GM19099 (cell line): ENCODE results near the gene OR5K4.

Experiments used
- POLR2A ChIP-seq: IDR thresholded peaks from 3 replicates; pipeline ENCODE4 v1.6.1; 2011; ENCODE audit warnings: low read depth; ENCODE audit not compliant: insufficient read length; ENCODE audit errors: extremely low read depth

The OR5K4 gene

DNA sequence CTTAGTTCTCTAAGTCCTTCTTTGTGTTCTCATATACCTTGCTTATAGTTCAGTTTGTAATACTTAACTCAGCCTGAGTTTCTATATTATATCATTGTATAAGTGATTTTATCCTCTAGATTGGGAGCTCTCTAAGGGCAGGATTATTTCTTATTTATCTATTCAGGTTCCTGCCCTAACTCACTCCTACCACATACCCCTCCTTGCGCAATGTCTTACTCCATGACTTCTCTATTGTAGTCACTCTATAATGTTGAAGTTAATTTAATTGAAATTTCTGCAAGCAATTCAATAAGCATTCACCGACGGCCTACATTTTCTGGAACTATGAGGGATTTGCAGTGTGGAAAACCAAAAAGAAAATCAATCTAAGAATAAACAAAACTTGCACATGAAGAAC lies 3.6 kb upstream of the OR5K4 start:
- TF ChIP-seq POLR2A: no peak

DNA sequence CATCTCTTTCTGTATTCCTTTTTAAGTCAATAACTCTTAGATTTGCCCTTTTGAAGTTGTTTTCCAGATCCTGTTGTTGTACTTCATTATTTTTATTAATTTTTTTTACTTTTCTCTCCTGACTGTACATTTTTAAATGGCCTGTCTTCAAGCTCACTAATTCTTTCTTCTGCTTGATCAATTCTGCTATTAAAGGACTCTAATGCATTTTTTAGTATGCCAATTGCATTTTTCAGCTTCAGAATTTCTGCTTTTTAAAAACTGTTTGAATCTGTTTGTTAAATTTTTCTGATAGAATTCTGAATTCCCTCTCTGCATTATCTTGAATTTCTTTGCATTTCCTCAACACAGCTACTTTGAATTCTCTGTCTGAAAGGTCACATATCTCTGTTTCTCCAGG lies 5.6 kb downstream of the OR5K4 start:
- no peak for TF ChIP-seq POLR2A

DNA sequence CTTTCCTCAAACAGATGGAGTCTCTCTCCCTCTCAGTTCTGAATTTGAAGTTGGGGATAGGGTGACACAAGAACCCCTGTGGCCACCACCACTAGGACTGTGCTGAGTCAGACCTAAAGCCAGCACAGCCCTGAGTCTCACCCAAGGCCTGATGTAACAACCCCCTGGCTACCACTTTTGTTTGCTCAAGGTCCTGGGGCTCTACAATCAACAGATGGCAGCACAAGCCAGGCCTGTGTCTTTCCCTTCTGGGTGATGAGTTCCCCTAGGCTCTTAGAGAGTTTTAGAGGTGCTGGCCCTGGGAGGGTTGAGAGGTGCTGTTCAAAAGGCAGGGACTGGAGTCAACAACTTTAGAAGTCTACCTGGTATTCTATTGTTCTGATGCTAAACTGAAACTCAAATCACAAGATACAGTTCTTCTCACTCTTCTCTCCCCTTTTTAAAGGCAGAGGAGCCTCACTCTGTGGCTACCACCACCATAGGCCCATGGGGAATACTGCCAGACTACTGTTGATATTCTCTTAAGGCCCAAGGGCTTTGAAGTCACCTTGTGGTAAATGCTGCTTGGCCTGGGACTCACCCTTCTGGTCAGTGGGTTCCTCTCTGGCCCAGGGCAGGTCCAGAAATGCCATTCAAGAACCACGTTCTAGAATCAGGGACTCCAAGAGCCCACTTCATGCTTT lies 6.5 kb downstream of the OR5K4 start:
- TF ChIP-seq POLR2A: no peak

DNA sequence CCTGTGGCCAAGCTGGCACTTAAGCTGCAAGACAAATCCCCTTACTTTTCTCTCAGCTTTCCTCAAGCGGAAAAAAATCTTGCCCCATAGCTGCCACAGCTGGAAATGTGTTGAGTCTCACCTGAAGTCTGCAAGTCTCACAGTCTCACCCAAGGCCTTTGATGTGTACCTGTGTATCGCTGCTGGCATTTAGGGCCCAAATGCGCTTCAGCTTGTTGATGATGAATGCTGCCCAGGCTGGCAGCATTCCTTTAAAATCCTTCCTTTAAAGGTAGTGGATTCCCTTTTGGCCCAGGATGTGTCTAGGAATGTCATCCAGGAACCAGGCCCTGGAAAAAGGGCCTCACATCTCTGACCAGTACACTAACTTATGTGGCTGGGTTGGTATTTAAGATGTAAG lies 7.0 kb downstream of the OR5K4 start:
- TF ChIP-seq POLR2A: no peak

DNA sequence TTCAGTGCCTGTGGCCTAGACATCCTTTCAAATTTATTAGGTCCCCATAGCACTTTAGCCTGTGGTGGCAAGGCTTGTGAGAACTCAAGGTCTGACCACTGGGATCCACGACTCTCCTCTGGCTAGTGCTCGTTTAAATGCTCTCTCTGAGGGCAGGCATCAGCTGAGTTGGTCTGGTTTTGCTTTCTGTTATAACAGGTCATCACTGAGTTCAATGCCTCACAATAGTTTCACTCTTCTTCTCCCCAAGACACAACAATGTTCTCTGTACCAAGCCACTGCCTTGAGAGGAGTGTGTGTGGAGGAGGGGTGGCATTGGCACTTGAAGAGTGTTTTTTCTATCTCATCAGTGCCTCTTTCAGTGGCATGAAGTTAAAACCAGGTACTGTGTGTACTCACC lies 7.6 kb downstream of the OR5K4 start:
- TF ChIP-seq POLR2A: no peak

DNA sequence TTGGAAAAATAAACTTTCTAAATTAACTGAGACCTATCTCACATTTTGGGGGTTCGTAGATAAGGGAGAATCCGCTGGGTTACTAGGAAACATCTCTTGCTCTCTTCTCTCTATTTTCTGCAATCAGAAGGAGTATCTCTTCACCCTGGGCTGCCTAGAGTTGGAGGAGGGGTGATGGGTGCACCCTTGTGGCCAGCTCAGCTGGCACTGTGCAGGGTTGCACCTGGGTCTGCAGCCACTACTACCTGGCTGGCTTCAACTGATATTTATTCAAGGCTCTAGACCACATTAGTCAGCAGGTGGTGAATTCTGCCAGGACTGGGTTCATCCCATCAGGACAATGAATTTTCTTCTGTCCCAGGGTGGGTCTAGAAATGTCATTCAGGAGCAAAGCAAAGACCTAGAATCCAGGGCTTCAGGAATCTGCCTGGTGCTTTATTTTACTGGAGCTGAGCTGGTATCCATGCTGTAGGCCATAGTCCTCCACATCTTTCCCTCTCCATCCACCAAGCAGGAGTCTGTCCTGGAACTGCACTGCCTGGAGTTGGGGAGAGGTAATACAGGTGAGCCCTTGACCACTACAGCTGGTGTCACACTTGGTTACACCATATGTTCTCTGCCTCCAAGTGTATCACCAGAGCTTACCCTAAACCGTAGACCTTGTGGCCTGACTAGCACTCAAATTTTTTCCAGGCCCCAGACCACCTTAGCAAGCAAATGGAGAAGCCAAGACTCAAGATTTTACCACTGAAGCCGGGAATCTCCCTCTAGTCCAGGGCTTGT lies 14.0 kb downstream of the OR5K4 start:
- no peak for TF ChIP-seq POLR2A

DNA sequence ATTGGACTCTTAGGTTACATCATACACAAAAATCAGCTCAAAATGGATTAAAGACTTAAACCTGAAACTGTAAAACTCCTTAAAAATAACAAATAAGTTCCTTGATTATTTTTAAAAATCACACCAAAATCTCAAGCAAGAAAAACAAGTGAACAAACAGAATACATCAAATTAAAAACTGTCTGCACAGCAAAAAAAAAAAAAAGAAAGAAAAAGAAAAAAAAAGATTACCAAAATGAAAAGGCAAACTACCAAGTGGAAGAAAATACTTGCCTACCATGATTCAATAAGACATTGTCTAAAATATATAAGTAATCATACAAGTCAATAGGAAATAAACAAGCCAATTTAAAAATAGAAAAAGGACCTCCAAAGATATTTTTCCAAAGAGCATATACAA lies 17.5 kb downstream of the OR5K4 start:
- TF ChIP-seq POLR2A: no peak

DNA sequence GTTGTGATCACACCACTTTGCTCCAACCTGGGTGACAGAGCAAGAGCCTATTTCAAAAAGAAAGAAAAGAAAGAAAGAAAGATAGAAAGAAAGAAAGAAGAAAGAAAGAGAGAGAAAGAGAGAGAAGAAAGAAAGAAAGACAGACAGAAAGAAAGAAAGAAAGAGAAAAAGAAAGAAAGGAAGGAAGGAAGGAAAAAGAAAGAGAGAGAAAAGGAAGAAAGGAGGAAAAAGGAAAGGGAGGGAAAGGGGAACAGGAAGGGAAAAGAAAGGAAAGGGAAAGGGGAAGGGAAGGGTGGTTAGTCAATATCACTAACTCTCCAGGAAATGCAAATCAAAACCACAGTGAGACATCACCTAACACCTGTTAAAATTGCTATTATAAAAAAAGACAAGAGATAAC lies 18.2 kb downstream of the OR5K4 start:
- TF ChIP-seq POLR2A: no peak

DNA sequence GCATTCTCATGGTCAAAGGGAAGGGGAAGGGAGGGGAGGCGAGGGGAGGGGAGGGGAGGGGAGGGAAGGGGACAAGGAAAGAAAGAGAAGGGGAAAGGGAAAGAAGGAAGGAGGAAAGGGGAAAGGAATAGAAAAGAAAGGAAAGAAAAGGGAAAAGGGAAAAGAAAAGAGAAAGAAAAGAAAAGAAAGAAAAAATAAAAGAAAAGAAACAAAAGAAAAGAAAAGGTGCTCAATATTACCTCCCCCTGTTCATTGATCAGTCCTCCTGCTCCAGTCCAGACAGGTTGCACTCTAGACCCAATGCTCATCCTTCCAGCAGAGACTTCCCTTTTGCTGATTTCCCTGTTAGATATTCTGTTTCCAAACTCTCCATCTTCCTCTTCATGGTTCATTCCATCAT lies 18.8 kb downstream of the OR5K4 start:
- TF ChIP-seq POLR2A: no peak

DNA sequence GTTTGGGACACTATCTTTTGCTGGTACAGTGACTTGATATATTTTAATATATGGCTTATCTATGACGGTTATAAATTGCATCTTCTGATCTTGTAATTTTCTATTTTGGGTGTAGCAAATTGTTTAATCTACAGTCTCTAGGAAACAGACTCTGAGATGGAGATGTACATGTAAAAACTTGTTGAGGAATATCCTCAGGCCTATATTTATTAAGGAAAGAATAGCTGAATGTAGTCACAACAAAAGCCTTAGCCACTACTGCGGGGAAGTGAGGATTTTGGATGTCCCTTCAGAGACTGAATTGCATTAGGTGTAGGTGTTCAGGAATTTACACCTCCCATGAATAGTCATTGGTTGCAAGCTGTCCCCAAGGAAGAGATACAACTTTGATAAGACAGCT lies 23.0 kb downstream of the OR5K4 start:
- no peak for TF ChIP-seq POLR2A

DNA sequence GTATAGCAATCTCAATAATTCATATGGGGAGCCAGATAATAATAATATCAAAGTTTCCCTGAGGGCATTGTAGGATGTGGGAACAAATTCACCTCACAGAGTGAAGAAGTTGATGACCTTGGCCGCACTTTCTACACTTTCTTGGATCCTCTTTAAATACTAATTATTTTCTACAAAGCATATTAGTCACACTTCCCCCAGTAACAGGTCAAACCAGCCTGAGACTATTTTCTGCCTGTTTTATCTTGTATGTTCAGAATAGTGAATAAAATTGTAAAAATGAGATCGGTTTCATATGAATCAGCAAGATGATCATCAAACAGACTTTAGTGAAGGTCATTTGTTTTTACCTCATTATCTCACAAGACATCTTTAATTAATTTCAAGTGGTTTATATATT lies 34.5 kb downstream of the OR5K4 start:
- no peak for TF ChIP-seq POLR2A

DNA sequence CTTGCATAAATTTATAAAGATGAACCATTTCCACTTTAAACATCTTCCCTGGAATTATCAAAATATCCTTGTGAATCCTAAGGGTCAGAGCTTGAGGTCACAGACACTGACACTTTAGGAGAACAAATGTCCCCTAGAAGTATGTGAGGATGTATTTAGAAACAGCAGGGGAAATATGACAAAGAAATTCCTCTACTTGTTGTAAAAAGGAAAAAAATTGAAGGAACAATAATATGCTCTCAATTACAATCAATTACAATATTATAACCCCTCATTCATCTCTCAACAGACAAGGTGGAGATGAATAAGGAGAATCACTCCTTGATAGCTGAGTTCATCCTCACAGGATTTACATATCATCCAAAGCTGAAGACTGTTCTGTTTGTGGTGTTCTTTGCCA lies 36.7 kb downstream of the OR5K4 start, which contains the start of gene OR5K3:
TSS of gene OR5K3 (plus strand) at position 301 of the 400 bp plus-strand sequence. CDS start at position 301, 0 bp downstream.
- TF ChIP-seq POLR2A: no peak

DNA sequence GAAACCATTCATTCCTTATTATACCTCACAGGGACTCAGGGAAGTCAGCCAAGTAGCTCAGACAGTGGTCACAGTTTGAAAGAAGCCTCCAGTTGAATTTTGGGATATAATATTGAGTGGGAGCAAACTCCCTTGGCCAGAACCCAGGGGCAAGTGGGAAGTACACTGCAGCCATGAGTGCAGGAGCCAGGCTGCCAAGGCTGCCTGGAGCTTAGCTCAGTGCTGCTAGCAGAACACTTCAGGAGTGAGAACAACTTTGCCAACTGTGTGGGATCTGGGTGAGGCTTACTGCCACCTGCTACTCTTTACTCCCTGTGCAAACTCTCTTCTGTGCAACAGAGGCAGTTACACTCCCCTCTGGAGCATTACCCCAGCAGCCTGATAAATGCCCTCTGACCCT lies 41.4 kb downstream of the OR5K4 start:
- TF ChIP-seq POLR2A: no peak

DNA sequence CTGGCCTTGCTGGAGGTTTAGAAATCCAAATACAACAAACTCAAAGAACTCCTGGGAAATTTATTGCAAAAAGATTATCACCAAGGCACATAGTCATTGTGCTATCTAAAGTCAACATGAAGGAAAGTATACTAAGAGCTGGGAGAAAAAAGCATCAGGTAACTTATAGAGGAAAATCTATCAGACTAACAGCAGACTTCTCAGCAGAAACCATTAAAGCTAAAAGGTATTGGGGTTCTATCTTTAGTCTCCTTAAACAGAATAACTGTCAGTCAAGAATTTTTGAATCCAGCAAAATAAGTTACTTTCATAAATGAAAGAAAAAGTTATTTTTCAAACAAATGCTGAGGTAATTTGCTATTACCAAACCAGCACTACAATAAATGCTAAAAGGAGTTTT lies 44.9 kb downstream of the OR5K4 start:
- TF ChIP-seq POLR2A: no peak

DNA sequence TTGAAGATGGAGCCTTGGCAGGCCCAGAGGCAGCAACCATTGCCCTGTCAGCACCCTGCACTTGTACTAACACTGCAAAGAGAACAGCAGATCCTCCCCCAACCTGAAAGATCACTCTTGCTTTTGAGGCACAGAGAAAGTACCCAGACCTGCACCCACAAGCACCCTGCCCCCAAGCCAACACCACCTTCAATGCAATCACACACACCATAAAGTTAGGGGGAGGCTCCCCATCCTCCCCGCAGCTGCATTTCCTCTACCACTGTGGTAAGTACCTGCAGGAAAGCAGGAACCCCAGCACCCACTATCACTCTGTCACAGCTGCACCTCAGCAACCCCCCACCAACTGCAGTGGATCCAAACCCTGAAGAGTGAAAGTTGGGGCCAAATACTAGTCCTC lies 48.9 kb downstream of the OR5K4 start:
- TF ChIP-seq POLR2A: no peak

DNA sequence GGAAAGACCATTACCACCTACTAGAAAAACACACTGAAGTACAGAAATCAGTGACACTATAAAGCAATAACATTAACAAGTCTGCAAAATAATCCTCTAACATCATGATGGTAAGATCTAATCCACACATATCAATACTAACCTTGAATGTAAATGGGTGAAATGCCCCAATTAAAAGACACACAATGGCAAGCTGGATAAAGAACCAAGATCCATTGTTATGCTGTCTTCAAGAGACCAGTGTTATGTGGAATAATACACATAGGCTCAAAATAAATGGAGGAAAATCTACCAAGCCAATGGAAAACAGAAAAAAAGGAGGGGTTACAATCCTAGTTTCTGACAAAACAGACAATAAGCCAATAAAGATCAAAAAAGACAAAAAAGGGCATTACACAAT lies 50.4 kb downstream of the OR5K4 start:
- TF ChIP-seq POLR2A: no peak
